HG02885 (cell line): ENCODE data around the gene RNU2-63P.
"Not testable (repeated sequence)": the region's sequence is repeated elsewhere in the genome, so short reads cannot be mapped to it uniquely, and the experiment has no call there.

ENCODE experiments used
- ATAC-seq: cut with Tn5 transposase; IDR thresholded peaks from one replicate; pipeline ENCODE4 v1.9.1; 2021; ENCODE audit warnings: mild to moderate bottlenecking; ENCODE audit not compliant: unreplicated experiment, poor library complexity

Gene RNU2-63P

GRCh38 chr2:87992569-87992968, 23.8 kb downstream of the RNU2-63P start:
- not testable (repeated sequence) for ATAC-seq

GRCh38 chr2:87987473-87987872, 28.9 kb downstream of the RNU2-63P start:
- not testable (repeated sequence) for ATAC-seq

GRCh38 chr2:87985902-87986301, 30.4 kb downstream of the RNU2-63P start:
- peak; percentile 50 for ATAC-seq

GRCh38 chr2:87981182-87981581, 35.2 kb downstream of the RNU2-63P start:
- not testable (repeated sequence) for ATAC-seq

- not testable (repeated sequence) for ATAC-seq
Measured at GRCh38 chr2:87972385-87972784, 44.0 kb downstream of the RNU2-63P start.
